HG03196 (cell line): Measurements from ENCODE around the gene ZNF557.

Experiments
- ATAC-seq: cut with Tn5 transposase; IDR thresholded peaks from one replicate; pipeline ENCODE4 v1.9.1; 2021; ENCODE audit not compliant: unreplicated experiment

The ZNF557 gene

DNA sequence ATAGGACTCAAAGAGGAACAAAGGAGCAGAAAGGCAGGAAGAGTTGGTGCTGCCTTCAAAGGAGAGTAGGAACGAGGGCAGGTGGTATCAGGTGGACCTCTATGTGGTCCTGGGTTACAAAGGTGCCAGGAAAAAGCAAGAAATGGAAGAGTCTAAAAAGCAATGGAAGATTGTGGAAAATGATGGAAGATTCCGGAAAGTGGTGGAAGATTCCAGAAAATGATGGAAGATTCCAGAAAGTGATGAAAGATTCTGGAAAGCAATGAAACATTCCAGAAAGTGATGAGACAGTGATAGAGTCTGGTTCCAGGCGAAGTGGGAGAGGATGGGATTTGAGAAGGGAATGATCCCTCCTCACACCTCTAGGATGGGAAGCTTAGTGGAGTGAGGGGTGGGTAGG is 55.3 kb downstream of the ZNF557 start:
- no peak for ATAC-seq

- ATAC-seq: no peak
Measured at GRCh38 chr19:7125221-7125620, 55.7 kb downstream of the ZNF557 start.

DNA sequence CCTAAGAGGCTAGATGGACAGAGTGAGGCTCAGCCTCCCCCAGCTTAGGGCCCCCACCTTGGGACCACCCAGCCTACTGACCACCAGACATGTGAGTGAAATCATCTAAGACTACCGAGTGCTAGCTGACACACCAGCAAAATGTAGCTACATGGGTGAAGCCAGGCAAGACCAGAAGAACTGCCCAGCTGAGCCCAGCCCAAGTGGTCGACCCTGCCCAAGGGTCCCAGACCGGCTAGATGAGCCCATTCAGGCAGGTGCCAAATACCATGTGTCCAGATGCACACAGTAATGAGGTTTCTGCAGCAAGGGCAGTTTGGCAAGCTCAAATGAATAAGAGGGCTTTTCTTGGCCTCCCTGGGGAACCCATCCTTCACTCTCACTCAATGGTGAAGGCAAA is 56.6 kb downstream of the ZNF557 start:
- ATAC-seq: no peak

DNA sequence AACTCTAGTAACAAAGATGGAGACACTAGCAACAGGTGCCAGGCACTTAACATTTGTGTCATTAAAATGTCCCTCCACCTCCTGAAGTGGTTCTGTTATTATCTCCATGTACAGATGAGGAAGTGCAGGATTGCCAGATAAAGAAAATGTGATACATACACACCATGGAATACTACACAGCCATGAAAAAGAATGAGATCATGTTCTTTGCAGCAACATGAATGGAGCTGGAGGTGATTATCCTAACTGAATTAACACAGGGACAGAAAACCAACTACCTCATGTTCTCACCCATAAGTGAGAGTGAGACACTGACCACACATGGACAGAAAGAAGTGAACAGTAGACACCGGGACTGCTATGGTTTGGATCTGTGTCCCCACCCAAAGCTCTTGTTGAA is 60.5 kb downstream of the ZNF557 start:
- ATAC-seq: no peak

DNA sequence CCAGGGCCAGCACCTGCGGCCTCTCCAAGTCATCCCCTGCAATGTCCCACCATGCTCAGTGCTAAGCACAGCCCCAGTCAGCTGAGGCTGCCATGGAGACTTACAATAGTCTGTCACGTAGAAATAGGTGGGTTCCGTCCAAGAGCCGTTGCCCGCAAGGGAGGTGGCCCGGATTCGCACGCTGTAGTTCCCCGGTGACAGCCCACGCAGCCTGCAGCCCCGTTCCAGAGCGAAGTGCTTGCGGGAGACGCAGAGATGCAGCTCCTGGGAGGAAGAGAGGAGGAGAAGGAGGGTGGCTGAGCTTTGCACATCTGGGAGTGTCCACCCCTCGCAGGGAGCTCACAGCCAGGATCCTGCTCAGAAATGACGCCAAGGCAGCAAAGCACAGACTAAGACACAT is 62.6 kb downstream of the ZNF557 start:
- no peak for ATAC-seq

DNA sequence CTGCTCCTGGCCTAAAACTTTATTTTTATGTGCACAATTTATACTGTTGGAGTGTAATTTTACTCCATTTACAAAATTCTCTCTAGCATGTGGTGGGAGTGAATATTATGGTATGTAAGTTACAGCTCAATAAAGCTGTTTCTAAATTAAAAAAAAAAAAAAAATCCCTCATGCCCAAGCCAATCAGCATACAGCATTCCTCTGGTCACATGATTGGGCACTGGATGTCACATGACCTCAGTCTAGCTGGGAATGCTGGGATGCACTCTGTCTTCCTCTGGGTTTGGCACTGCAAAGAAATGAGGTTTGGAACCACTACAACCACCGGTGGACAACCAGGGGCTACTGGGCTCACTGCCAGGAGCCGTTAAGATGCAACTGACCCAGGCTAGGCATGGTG is 67.6 kb downstream of the ZNF557 start:
- ATAC-seq: no peak
